DMS53 treated with DMSO at 0.1 percent for 48 hours (cell line): ENCODE data around the gene METTL3.
"Not testable (repeated sequence)": the region's sequence is repeated elsewhere in the genome, so short reads cannot be mapped to it uniquely, and the experiment has no call there.

Experiments
- DNase-seq: peaks from one replicate; lab custom pipeline; 2025; ENCODE audit not compliant: unreplicated experiment; lab: John Stamatoyannopoulos, UW

The METTL3 gene

GRCh38 chr14:21510735-21511657 is at the start of gene METTL3:
TSS of gene METTL3 (minus strand) at chr14:21511340. CDS start at chr14:21511223, 117 bp downstream.
- peak; percentile 76 for DNase-seq

- no peak for DNase-seq
Observed at GRCh38 chr14:21558703-21559170, 47.6 kb upstream of the METTL3 start.

- DNase-seq = peak; percentile 55
Observed at GRCh38 chr14:21557084-21557901, 46.2 kb upstream of the METTL3 start.

GRCh38 chr14:21556378-21557083 is 45.4 kb upstream of the METTL3 start:
- DNase-seq = no peak

- no peak for DNase-seq
Observed at GRCh38 chr14:21553266-21553665, 42.1 kb upstream of the METTL3 start.

GRCh38 chr14:21544588-21544987 is 33.4 kb upstream of the METTL3 start:
- DNase-seq = not testable (repeated sequence)

GRCh38 chr14:21543963-21544362 is 32.8 kb upstream of the METTL3 start:
- no peak for DNase-seq

- no peak for DNase-seq
Observed at GRCh38 chr14:21543521-21543960, 32.4 kb upstream of the METTL3 start.

GRCh38 chr14:21541413-21542074 is 30.4 kb upstream of the METTL3 start:
- no peak for DNase-seq

GRCh38 chr14:21539189-21539940 is 28.2 kb upstream of the METTL3 start:
- DNase-seq = no peak

- no peak for DNase-seq
Observed at GRCh38 chr14:21537090-21537424, 25.9 kb upstream of the METTL3 start.

GRCh38 chr14:21536418-21537089 is 25.4 kb upstream of the METTL3 start:
- no peak for DNase-seq

GRCh38 chr14:21535545-21536417 is 24.6 kb upstream of the METTL3 start:
- DNase-seq = no peak

- DNase-seq = no peak
Observed at GRCh38 chr14:21534576-21534975, 23.4 kb upstream of the METTL3 start.

GRCh38 chr14:21533294-21533693 is 22.2 kb upstream of the METTL3 start:
- DNase-seq = no peak

- no peak for DNase-seq
Observed at GRCh38 chr14:21529515-21529914, 18.4 kb upstream of the METTL3 start.

- DNase-seq = no peak
Observed at GRCh38 chr14:21528381-21529348, 17.5 kb upstream of the METTL3 start.
